Esophagus squamous epithelium (tissue), 4 donors: ENCODE measurements around the gene DCP1B.

ENCODE experiments used
- CTCF ChIP-seq, 6 experiments: fragments of 450-650 bp in 4 of 6; fragments of 200-600 bp in 2 of 6; sonication (generic) in 2 of 6; IDR thresholded peaks; one replicate each; pipeline ENCODE4 v1.5.1; 2016 to 2019; ENCODE audit warnings: antibody characterized with exemption in 6 of 6, mild to moderate bottlenecking in 4 of 6, moderate library complexity in 4 of 6
- POLR2A ChIP-seq, 4 donors: fragments of 450-650 bp; IDR thresholded peaks; one replicate each; pipeline ENCODE4 v1.6.1; 2017; ENCODE audit warnings: antibody characterized with exemption in 4 of 4, mild to moderate bottlenecking in 4 of 4, moderate library complexity in 3 of 4

- TF ChIP-seq CTCF (IDR thresholded peaks at IDR 0.05) (no peak), POLR2A (IDR thresholded peaks at IDR 0.05) (no peak)
Measured at GRCh38 chr12:1908758-1909157, 95.5 kb downstream of the DCP1B start.
